ENCODE data around the gene SERPINA6.
"Not testable (repeated sequence)": the region's sequence is repeated elsewhere in the genome, so short reads cannot be mapped to it uniquely, and the experiment has no call there.

SERPINA6 gene

GRCh38 chr14:94278731-94279130, 44.4 kb downstream of the SERPINA6 start:
- Histone ChIP-seq H3K27me3 (replicated peaks; ENCODE audit: control insufficient read depth, insufficient read depth, low read length, poor library complexity, severe bottlenecking) (no peaks in the 10 kb centered on the region), H3K36me3 (ENCODE audit: control insufficient read depth, insufficient read depth, low read length) (no peaks in the 10 kb centered on the region), H3K4me1 (ENCODE audit: control insufficient read depth, insufficient read depth, low read length, poor library complexity, severe bottlenecking) (no peaks in the 10 kb centered on the region), H3K4me3 (ENCODE audit: insufficient read depth, low read depth, low read length, poor library complexity, severe bottlenecking) (no peak overlapping the region), H3K9me3 (ENCODE audit: control insufficient read depth, low read length) (no peaks in the 10 kb centered on the region), H3K27ac (ENCODE audit: insufficient read depth, low read length, poor library complexity, severe bottlenecking) (no peak overlapping the region)
- no peak for DNase-seq

DNA sequence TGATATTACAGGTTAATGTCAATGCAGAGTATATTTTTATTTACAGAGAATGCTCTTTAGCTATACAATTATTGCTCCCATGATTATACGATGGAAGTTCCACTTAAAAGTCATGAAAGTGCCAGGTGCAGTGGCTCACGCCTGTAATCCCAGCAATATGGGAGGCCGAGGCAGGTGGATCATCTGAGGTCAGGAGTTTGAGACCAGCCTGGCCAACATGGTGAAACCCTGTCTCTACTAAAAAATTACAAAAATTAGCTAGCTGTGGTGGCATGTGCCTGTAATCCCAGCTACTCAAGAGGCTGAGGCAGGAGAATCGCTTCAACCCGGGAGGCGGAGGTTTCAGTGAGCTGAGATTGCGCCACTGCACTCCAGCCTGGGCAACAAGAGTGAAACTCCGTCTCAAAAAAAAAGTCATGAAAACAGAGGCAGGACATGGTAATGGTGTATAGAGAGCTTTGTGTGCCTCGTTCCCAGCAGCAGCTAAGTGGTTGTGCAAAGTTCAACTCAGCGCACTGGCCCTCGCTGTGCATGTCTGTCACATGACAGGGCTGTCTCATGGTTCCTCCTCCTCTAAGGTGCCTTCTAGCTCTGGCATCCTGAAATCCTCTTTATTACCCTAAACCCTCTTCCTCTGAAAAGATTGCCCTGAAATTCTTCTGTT, 46.1 kb downstream of the SERPINA6 start:
- H3K9me3 ChIP-seq (ENCODE audit: control insufficient read depth, low read length); H3K36me3 ChIP-seq (ENCODE audit: control insufficient read depth, insufficient read depth, low read length); H3K27me3 ChIP-seq (replicated peaks; ENCODE audit: control insufficient read depth, insufficient read depth, low read length, poor library complexity, severe bottlenecking); H3K4me3 ChIP-seq (ENCODE audit: insufficient read depth, low read depth, low read length, poor library complexity, severe bottlenecking); DNase-seq; H3K27ac ChIP-seq (ENCODE audit: insufficient read depth, low read length, poor library complexity, severe bottlenecking); H3K4me1 ChIP-seq (ENCODE audit: control insufficient read depth, insufficient read depth, low read length, poor library complexity, severe bottlenecking): not testable (repeated sequence)

GRCh38 chr14:94269156-94269555, 54.0 kb downstream of the SERPINA6 start:
- H3K36me3 ChIP-seq (ENCODE audit: control insufficient read depth, insufficient read depth, low read length), result no peaks in the 10 kb centered on the region
- no peak for DNase-seq
- H3K4me3 ChIP-seq (ENCODE audit: insufficient read depth, low read depth, low read length, poor library complexity, severe bottlenecking), result no peak overlapping the region
- H3K27ac ChIP-seq (ENCODE audit: insufficient read depth, low read length, poor library complexity, severe bottlenecking), result no peak overlapping the region
- no peaks in the 10 kb centered on the region for H3K27me3 ChIP-seq (replicated peaks; ENCODE audit: control insufficient read depth, insufficient read depth, low read length, poor library complexity, severe bottlenecking)
- no peaks in the 10 kb centered on the region for H3K9me3 ChIP-seq (ENCODE audit: control insufficient read depth, low read length)
- no peaks in the 10 kb centered on the region for H3K4me1 ChIP-seq (ENCODE audit: control insufficient read depth, insufficient read depth, low read length, poor library complexity, severe bottlenecking)

DNA sequence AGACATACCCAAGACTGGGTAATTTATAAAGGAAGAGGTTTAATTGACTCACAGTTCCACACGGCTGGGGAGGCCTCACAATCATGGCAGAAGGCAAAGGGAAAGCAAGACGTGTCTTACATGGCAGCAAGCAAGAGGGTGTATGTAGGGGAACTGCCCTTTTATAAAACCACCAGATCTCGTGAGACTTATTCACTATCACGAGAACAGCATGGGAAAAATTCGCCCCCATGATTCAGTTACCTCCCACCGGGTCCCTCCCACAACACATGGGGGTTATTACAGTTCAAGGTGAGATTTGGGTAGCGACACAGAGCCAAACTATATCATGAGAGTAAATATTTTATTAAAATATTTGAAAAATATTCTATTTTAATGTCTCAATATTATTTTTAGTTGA, 54.6 kb downstream of the SERPINA6 start:
- H3K36me3 ChIP-seq (ENCODE audit: control insufficient read depth, insufficient read depth, low read length); H3K27ac ChIP-seq (ENCODE audit: insufficient read depth, low read length, poor library complexity, severe bottlenecking); H3K4me1 ChIP-seq (ENCODE audit: control insufficient read depth, insufficient read depth, low read length, poor library complexity, severe bottlenecking); DNase-seq; H3K9me3 ChIP-seq (ENCODE audit: control insufficient read depth, low read length); H3K27me3 ChIP-seq (replicated peaks; ENCODE audit: control insufficient read depth, insufficient read depth, low read length, poor library complexity, severe bottlenecking); H3K4me3 ChIP-seq (ENCODE audit: insufficient read depth, low read depth, low read length, poor library complexity, severe bottlenecking): not testable (repeated sequence)

DNA sequence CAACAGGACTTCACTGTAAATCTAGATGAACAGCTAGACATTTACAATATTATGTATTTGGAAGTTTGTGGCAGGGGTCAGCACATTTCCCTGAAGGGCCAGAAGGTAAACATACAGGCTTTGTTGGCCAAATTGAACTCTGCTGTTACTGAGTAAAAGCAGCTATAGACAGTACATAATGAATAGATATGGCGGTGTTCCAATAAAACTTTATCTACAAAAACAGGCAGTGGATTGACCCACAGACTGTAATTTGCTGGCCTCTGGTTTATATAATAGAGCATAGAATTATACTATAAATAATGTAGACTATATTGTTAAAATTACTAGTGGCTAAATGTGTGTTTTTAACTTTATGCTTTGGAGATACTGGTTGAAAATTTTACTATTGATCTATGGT, 55.8 kb downstream of the SERPINA6 start:
- Histone ChIP-seq H3K4me1 (ENCODE audit: control insufficient read depth, insufficient read depth, low read length, poor library complexity, severe bottlenecking) (no peaks in the 10 kb centered on the region), H3K4me3 (ENCODE audit: insufficient read depth, low read depth, low read length, poor library complexity, severe bottlenecking) (no peak overlapping the region), H3K36me3 (ENCODE audit: control insufficient read depth, insufficient read depth, low read length) (no peaks in the 10 kb centered on the region), H3K27me3 (replicated peaks; ENCODE audit: control insufficient read depth, insufficient read depth, low read length, poor library complexity, severe bottlenecking) (no peaks in the 10 kb centered on the region), H3K9me3 (ENCODE audit: control insufficient read depth, low read length) (no peaks in the 10 kb centered on the region), H3K27ac (ENCODE audit: insufficient read depth, low read length, poor library complexity, severe bottlenecking) (no peak overlapping the region)
- no peak for DNase-seq

GRCh38 chr14:94264195-94264594, 58.9 kb downstream of the SERPINA6 start:
- not testable (repeated sequence) for H3K4me1 ChIP-seq (ENCODE audit: control insufficient read depth, insufficient read depth, low read length, poor library complexity, severe bottlenecking); DNase-seq; H3K27ac ChIP-seq (ENCODE audit: insufficient read depth, low read length, poor library complexity, severe bottlenecking); H3K9me3 ChIP-seq (ENCODE audit: control insufficient read depth, low read length); H3K4me3 ChIP-seq (ENCODE audit: insufficient read depth, low read depth, low read length, poor library complexity, severe bottlenecking); H3K36me3 ChIP-seq (ENCODE audit: control insufficient read depth, insufficient read depth, low read length); H3K27me3 ChIP-seq (replicated peaks; ENCODE audit: control insufficient read depth, insufficient read depth, low read length, poor library complexity, severe bottlenecking)
